HG03064 (cell line): Measurements from ENCODE around the gene ALG9.
A peak's percentile ranks its signal among the peaks of the same experiment; 100 is the strongest.

ENCODE experiments used
- ATAC-seq: cut with Tn5 transposase; IDR thresholded peaks from one replicate; pipeline ENCODE4 v1.9.1; 2021; ENCODE audit warnings: low read depth; ENCODE audit not compliant: unreplicated experiment

Gene ALG9

GRCh38 chr11:111836721-111837120 lies 34.7 kb downstream of the ALG9 start:
- ATAC-seq: peak; percentile 82

- no peak for ATAC-seq
These were observed 35.2 kb downstream of the ALG9 start for GRCh38 chr11:111836162-111836561.

GRCh38 chr11:111835665-111836064 lies 35.7 kb downstream of the ALG9 start:
- no peak for ATAC-seq

GRCh38 chr11:111834432-111835163 lies 36.8 kb downstream of the ALG9 start:
- ATAC-seq: no peak

GRCh38 chr11:111833524-111833923 lies 37.9 kb downstream of the ALG9 start:
- no peak for ATAC-seq

- ATAC-seq: peak; percentile 73
These were observed 42.0 kb downstream of the ALG9 start for GRCh38 chr11:111829185-111829968.

- no peak for ATAC-seq
These were observed 44.9 kb downstream of the ALG9 start for GRCh38 chr11:111826322-111826950.

GRCh38 chr11:111823629-111824028 lies 47.8 kb downstream of the ALG9 start:
- ATAC-seq: no peak

- ATAC-seq: no peak
These were observed 48.2 kb downstream of the ALG9 start for GRCh38 chr11:111823131-111823530.

GRCh38 chr11:111819829-111820237 lies 51.5 kb downstream of the ALG9 start:
- no peak for ATAC-seq

- ATAC-seq: no peak
These were observed 52.1 kb downstream of the ALG9 start for GRCh38 chr11:111819161-111819828.

- no peak for ATAC-seq
These were observed 55.9 kb downstream of the ALG9 start for GRCh38 chr11:111815489-111815888.

- ATAC-seq: no peak
These were observed 56.6 kb downstream of the ALG9 start for GRCh38 chr11:111814557-111815320.

- ATAC-seq: no peak
These were observed 57.3 kb downstream of the ALG9 start for GRCh38 chr11:111814106-111814505.

GRCh38 chr11:111812211-111812610 lies 59.2 kb downstream of the ALG9 start:
- ATAC-seq: no peak

GRCh38 chr11:111811445-111811844 lies 59.9 kb downstream of the ALG9 start:
- ATAC-seq: no peak

- ATAC-seq: no peak
These were observed 62.5 kb downstream of the ALG9 start for GRCh38 chr11:111808834-111809233.

GRCh38 chr11:111808063-111808588 lies 63.3 kb downstream of the ALG9 start:
- ATAC-seq: no peak

GRCh38 chr11:111807076-111807475 lies 64.3 kb downstream of the ALG9 start:
- ATAC-seq: no peak

GRCh38 chr11:111801135-111801534 lies 70.2 kb downstream of the ALG9 start:
- ATAC-seq: no peak
